Astrocyte of the cerebellum (primary cell): ENCODE results near the gene CRTAP.
"Not testable (repeated sequence)": the region's sequence is repeated elsewhere in the genome, so short reads cannot be mapped to it uniquely, and the experiment has no call there.

Experiments
- DNase-seq: peaks from one replicate; pipeline ENCODE4 v3.0.0-alpha.2; 2011; ENCODE audit warnings: low read depth
- H3K4me3 ChIP-seq: 2 replicates; pipeline ENCODE4 v1.5.1; 2011; ENCODE audit warnings: mild to moderate bottlenecking, low read depth, low read length, moderate library complexity
- in situ Hi-C: cut with HindIII; loops from 2 replicates; pipeline ENCODE4 v1.10.0; 2017; ENCODE audit warnings: low sequenced_read_pairs
- TF ChIP-seq, protein P1 (sequence below): IDR thresholded peaks from 2 replicates; pipeline ENCODE4 v1.5.1; 2012; ENCODE audit warnings: low read length, low read depth, moderate library complexity, mild to moderate bottlenecking; ENCODE audit errors: missing control alignments

The CRTAP gene

DNA sequence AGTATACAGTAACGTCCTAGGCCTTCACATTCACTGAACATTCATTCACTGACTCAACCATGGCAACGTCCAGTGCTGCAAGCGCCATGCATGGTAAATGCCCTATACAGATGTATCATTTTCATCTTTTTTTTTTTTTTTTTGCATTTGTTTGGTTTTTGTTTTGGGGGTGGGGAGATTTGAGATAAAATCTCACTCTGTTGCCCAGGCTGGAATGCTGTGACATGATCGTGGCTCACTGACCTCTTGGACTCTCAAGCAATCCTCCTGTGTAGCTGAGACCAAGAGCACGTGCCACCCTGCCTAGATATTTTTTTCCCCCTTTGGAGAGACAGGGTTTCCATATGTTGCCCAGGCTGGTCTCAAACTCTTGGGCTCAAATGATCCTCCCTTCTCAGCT is 67.4 kb downstream of the CRTAP start:
- no peak for DNase-seq
- H3K4me3 ChIP-seq = no peak overlapping the region
- in situ Hi-C loops = no loop called here
- TF ChIP-seq, protein P1, sequence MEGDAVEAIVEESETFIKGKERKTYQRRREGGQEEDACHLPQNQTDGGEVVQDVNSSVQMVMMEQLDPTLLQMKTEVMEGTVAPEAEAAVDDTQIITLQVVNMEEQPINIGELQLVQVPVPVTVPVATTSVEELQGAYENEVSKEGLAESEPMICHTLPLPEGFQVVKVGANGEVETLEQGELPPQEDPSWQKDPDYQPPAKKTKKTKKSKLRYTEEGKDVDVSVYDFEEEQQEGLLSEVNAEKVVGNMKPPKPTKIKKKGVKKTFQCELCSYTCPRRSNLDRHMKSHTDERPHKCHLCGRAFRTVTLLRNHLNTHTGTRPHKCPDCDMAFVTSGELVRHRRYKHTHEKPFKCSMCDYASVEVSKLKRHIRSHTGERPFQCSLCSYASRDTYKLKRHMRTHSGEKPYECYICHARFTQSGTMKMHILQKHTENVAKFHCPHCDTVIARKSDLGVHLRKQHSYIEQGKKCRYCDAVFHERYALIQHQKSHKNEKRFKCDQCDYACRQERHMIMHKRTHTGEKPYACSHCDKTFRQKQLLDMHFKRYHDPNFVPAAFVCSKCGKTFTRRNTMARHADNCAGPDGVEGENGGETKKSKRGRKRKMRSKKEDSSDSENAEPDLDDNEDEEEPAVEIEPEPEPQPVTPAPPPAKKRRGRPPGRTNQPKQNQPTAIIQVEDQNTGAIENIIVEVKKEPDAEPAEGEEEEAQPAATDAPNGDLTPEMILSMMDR = no peak

DNA sequence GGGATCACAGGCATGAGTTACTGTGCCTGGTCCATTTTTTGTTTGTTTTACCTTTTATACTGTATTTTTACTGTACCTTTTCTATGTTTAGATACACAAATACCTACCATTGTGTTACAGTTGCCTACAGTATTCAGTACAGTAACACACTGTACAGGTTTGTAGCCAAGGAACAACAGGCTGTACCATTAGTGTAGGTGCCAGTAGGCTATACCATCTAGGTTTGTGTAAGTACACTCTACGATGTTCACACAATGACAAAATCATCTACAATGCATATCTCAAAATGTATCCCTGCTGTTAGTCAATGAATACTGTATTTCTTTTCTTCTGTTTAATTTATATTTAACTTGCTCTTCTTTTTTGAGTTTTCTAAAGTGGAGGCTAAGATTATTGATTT is 67.8 kb downstream of the CRTAP start:
- in situ Hi-C loops, H3K4me3 ChIP-seq, DNase-seq: not testable (repeated sequence)

DNA sequence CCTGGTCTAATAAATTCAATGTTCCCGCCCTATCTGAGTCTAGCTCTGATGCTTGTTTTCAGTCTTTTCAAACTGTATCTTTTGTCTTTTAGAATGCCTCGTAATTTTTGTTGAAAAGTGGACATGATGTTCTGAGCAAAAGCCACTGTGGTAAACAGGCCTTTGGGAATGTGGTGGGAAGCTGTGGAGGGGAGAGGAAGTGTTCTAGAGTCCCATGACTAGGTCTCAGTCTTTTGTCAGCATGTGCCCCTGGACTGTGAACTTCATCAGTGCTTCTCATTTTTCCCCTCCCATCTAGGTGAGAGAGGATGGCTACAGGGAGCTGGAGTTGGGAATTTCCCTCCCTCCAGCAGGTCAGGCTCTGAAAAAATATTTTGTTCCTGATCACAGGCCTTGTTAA is 71.0 kb downstream of the CRTAP start:
- H3K4me3 ChIP-seq = no peak overlapping the region
- in situ Hi-C loops = no loop called here
- DNase-seq = no peak
- TF ChIP-seq, protein P1 = no peak

DNA sequence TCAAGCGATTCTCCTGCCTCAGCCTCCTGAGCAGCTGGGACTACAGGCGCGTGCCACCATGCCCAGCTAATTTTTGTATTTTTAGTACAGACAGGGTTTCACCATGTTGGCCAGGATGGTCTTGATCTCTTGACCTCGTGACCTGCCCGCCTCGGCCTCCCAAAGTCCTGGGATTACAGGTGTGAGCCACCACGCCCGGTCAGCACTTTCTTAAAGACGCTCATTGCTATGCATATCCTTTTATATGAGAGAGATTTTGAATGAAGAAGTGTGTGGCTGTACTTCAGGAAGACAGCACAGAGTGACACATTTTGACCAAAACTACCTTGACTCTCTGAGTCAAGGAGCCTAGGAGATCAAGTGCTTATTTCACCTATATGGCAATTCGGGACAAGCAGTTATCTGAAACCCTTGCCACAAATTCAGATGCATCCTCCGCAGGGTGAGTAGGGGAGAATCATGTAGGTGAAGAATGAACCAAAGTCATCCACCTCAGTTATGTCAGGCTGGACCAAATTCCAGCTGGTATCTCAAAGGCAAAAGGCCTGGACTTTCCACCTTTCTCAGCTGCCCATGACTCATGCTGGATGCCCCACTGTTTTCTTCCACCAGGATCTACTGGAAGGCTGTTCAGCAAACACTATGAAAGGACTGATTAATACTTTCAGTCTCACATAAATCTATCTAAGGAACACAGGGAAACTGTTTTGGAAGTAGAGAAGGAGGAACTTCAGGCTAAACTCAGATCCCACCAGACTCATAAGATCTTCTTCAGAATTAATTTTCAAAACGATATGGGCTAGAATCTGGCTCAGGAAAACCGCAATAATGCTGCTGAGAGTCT is 72.9 kb downstream of the CRTAP start:
- DNase-seq = peak; percentile 29
- in situ Hi-C loops = no loop called here
- no peak overlapping the region for H3K4me3 ChIP-seq
- TF ChIP-seq, protein P1 = no peak

DNA sequence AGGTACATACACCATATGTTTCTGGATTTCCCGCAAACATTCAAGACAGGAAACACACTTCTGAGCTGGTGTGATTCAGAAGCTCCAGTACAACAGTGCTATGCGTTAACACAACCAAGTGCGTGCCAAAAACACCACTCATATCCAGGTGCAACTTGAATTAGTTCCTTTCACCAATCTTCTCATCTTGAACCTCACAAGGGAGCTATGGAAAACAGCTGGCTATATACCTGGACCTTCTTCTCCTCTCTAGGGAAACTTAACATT is 73.5 kb downstream of the CRTAP start:
- H3K4me3 ChIP-seq = no peak overlapping the region
- TF ChIP-seq, protein P1 = no peak
- in situ Hi-C loops = no loop called here
- peak; percentile 8 for DNase-seq

DNA sequence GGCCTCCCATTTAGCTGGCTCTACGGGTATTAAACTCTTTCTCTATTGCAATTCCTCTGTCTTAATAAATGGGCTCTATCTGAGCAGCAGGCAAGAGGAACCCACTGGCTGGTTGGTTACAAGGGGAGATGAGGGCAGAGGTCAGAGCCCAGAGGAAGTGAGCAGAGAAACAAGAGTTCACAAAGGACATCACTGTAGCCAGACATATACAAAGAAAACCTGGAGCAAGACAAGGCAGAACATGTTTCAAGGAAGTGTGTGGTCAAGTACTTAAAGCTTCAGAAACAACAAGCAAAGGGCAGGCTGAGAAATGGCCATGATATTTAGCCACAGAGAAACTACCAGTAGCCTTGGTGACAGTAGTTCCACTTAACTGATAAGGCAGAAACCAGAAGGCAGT is 80.5 kb downstream of the CRTAP start:
- in situ Hi-C loops = no loop called here
- TF ChIP-seq, protein P1 = no peak
- DNase-seq = no peak
- H3K4me3 ChIP-seq = no peak overlapping the region

DNA sequence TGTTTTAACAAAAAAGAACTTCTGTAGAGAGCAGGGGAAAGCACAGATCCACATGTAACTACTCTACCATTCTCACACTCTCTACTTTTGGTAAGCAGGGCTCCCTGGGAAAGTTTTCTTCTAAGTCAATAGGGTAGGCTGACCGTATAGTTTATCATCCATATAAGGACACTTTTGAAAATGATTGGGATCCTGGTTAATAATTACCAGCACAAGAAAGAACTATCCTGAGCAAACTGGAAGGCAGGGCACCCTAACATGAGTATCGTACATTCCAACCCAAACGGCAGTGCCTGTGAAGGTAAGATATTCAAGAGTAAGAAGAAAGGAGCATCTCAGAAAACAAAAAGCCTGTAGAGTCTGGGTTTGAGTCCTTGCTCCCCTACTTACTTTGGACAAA is 82.7 kb downstream of the CRTAP start:
- DNase-seq = no peak

More for the DNA sequence above, 82.7 kb downstream of the CRTAP start:
- TF ChIP-seq, protein P1 = no peak
- in situ Hi-C loops = no loop called here
- no peak overlapping the region for H3K4me3 ChIP-seq
